GM19395 (cell line): ENCODE results near the gene CCDC34.
"Not testable (repeated sequence)": the region's sequence is repeated elsewhere in the genome, so short reads cannot be mapped to it uniquely, and the experiment has no call there.

ENCODE experiments used
- ATAC-seq: cut with Tn5 transposase; IDR thresholded peaks from one replicate; pipeline ENCODE4 v1.9.1; 2021; ENCODE audit warnings: mild to moderate bottlenecking, moderate library complexity; ENCODE audit not compliant: unreplicated experiment

Gene CCDC34

DNA sequence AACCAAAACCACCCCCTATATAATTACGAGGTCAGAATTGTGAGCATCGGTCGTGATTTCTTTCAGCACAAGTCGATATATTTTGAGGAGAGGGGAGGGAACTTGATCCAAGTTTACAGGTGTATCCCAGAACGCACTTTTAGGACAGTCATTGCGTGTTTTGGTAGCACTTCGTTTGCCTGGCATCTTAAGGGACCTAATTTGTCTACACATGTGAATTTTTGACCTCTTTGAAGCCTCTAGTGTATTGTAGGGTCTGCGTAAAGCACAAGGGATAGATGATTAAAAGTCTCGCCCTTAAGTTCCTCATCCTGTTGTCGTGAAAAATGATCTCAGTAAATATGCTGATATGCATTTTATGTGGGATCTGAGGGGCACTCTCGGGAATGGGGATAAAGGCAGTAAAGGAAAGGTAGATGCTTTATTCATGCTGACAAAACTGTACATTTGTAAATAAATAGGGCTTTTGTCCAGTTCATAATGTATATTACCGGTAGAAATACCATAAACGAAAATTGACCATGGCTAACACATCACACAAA is 632 bp upstream of the CCDC34 start:
- ATAC-seq: peak; percentile 5

DNA sequence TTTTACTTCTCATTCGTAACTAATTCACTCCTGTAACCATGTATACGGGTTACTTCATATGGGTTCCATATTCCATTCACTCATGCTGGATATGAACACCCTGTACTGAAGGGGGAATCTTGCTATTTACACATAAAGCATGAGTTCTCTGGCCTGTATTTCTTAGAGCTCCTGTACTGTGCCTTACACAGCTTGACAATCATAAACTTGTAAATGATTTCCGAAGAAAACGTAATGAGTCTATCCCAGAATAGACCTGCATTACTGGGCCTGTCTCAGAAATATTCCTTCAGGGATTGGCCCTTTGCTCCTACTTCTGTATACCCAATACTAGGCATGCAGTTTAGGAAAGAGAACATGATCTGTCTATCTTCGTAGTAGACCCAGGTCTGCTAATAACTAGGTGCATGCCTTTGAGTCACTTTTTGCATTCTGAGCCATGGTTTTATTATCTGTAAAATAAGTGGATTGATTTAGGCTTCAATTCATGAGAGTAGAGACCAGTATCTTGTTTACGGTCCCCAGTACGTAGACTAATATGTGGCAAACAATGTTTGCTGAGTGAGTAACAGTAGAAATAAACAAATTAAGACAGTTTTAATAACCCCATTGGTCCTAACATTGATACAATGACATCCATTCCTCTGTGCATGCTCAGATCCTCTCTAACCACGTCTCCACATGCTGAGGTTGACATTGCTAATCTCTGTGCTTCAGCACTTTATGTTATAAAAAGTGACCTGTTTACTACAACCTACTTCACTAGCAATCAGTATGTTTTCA is 1.2 kb downstream of the CCDC34 start:
- no peak for ATAC-seq

DNA sequence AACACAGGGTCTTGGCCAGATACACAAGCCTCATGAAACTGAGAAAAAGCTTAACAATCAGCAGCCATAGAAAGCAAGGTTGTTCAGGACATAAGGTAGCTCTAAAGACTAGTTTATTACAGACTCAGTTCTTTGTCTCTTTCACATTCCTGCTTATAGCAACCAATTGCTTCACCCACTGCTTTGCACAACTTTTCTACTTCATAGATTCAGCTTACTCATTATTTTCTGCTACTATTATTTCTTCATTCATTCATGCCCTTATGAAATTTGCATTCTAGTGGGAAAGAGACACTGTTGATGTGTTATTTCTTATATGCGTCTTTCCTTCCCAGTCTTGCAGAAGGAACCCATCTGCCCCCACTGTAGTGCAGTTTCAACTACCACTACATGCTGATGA is 4.7 kb downstream of the CCDC34 start:
- ATAC-seq: no peak

DNA sequence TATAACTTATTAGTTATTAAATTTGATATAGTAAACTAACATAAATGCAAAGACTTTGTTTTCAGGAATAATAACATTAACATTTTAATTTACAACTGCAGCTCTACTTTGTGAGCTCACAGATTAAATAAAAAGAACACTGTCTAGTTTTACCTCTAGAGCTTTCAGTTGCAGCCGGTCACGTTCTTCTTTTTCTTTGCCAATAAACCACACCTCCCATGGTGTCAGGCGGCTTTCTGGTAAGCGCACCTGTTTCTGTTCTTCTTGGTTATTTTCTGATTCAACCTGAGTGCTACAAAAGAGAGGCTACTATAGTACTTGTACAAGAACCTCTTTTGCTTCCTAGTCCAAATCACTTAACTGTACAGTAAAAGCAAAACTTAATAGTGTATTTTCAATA is 5.8 kb downstream of the CCDC34 start:
- no peak for ATAC-seq

DNA sequence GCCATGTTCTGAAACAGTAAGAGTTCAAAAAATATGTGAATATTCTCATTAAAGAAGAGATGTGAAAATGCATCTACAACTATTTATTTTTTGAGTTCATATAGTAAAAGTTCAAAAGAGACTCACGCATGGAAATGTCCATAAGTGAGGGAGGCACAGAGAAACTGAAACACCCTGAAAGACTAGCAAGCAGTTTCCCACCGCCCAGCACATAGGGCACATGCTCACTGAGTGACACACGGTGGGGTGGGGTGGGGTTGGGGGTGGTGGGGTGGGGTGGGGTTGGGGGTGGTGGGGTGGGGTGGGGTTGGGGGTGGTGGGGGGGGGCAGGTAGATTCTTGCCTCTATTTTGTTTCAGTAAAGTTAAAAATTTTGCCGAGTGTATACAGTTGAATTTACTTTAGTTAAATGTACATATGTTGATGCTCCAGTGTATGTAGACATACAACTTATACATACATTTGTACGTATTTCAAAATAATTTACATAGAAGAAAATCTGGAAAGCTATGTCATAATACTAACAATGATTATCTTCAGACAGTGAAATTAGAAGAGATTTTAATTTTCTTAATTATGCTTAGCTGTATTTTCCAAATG is 6.3 kb downstream of the CCDC34 start:
- no peak for ATAC-seq

DNA sequence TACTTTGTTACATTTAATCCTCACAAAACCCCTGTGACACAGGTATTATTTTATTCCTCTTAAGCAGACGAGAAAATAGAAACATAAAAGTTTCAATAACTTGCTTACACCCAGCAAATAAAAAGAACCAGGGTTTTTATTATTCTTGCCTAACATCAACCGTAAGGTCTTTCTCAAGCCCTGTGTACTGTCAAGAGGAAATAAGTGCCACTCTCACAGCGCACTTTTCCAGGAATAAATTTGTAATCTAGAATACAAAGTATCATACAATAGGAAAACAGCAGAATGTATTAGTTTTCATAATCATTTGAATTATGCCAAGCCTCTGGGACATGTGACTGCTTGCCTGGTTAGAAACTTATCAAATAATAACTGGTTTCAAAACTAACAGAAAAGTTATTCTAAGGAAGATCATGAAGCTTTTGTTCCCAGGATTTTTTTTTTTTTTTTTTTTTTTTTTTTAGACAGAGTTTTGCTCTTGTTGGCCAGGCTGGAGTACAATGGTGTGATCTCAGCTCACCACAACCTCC is 7.4 kb downstream of the CCDC34 start:
- no peak for ATAC-seq

DNA sequence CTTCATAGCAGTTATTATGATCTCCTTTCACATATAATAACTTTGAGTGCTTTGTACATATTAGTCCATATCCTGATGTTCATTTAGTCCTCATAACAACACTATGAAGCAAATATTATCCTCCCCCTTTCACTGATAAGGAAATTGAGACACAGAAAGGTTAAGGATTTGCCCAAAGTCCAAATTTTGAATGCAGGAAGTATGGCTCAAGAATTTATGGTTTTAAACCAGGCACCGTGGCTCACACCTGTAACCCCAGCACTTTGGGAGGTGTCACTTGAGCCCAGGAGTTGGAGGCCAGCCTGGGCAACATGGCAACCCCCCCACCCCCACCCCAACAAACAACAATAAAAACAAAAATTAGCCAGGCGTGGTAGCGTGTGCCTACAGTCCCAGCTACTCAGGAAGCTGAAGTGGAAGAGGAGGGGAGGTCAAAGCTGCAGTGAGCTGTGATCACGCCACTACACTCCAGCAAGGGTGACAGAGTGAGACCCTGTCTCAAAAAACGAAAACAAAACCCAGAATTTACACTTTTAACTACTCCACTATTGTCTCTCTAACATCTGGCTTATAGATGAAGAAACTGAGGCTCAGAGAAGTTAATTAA is 8.6 kb downstream of the CCDC34 start:
- no peak for ATAC-seq

DNA sequence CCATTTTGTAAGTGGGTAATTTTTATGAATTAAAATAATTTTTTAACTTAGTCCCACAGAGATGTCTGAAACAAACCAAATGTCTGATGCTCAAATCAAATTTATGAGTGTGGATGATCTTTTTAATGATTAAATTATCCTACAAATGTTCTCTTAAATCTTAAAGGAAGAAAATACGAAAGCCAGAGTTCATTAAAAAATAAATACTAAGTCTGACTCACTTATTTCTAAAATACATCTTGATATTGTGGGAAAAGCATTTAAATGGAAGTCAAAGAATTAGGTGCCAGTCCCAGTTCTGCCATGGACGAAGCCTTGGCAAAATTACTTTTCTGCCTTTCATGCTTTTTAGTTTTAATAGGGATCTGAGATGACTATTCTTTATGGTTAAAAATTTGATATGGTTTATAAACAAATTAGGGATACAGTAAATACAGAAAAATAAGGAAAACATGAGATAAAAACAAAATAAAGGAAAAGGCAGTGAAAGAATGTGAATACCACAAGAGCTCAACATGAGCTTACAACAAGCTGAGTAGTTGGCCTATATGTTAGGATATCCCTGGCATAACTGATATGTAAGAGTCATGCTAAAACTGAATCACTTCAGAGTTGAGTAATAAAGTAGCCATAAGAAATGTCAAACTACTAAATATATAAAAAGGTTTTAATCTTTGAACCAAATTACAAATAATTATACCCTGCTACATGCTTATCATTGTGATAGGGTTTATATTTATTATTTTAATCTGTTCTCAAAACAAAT is 9.2 kb downstream of the CCDC34 start:
- no peak for ATAC-seq

DNA sequence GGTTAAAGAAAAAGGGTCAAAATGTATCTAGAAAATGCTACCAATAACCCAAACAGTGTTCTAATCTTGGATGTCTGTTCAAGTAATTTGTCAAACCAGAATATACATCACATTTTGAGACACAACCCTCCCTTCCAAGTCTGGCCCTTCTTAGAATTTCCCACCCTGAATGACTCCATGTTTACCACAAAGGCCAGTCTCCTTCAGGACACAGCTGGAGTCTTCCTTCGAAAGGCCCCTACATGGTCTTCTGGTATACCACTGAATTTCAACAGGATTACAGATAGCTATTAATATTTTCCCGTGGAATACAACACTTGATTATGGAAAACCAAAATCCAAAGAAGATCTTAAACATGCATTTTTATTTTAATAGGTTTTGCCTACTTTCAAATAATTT is 10.2 kb downstream of the CCDC34 start:
- ATAC-seq: no peak

DNA sequence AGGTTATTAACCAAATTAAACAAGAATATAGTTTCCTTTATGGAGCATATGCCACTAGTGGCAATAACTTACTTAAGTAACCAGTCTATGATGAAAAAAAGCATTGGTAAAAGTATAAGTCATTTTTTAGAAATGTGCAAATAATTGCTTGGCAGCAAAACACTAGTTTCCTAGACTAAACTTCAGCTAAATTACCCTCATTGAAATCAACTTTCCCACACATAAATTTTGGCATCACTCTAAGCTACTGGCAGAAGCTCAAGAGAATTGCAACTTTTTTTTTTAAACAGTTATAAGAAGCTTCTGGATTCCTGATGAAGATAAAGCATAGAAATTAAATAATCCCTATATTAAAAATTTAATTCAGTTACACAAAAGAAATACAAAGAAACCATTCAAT is 12.5 kb downstream of the CCDC34 start:
- no peak for ATAC-seq

DNA sequence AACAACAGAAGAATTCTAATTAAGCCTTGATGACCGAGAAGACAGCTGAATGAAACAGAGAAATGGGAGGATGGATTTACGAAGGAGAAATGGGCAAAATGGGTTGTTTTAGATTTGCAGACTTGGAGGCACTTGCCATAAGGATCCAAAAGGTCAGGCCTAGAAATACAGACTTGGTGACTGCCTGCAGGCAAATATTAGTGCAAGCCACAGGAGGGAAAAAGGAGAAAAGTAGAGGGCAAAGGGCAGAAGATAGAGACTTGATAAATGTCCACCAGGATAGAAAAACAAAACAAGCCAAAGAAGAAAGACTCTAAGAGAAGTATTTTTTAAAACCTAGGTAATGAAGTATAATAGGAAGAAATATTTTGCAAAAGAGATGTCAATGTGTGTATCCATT is 13.1 kb downstream of the CCDC34 start:
- ATAC-seq: no peak

DNA sequence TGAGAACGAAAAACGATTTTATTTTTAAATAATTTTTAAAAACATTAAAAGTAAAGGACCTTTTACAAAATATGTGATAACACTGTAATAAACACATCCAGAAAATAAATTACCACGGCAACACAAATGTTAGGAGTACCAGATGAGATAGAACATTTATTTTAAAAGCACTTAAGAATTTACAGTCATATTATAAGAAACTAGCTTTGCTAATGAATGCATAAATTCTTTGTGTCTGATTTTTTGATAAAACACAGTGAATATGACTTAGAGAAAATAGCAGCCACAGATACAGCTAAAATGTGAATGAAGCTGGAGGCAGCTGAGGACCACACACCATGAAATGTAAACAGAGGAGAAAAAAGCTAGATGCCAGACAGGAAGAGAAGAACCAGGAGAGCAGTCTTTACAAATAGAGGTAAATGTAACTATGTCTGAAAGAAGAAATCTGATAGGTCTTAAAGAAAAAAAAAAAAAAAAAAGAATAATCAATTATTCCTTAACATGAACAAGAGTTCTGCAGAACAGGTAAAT is 14.6 kb downstream of the CCDC34 start:
- ATAC-seq: no peak

DNA sequence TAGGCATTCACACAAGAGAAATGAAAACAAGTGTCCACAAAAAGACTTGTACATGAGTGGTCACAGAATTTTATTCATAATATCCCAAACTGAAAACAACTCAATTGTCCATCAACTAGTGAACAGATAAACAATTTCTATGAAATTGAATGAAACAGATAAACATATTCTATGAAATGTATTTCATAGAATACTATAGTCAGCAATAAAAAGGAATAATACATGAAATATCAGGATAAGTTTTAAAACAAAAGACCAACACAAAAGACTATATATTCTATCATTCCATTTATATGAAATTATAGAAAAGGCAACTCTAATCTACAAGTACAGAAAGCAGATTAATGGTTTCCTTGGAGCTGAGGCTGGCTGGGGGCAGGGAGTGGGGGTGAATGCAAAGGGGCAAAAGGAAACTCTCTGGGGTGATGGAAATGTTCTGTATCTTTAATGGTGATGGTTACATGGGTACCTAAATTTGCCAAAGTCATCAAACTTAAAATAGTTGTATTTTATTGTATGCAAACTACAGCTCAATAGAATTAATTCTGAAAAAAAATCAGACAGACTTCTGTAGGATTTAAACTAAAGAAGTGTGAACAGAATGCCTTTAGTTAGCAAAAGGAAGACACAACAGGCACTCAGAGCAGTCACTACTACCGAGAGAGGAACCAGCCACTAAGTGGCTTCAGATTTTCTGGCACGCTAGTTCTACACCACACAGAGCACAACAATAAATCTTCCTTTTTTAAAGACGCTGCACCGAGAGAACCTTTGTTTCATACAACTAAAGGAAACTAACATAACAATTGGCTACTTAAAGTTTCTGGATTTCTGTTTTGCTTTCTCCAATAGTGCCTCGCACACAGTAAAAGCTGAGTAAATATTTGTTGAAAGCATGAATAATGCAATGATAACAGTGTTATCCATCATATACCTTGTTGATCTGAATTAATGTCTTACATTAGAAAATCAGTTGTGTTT is 15.4 kb downstream of the CCDC34 start:
- no peak for ATAC-seq

DNA sequence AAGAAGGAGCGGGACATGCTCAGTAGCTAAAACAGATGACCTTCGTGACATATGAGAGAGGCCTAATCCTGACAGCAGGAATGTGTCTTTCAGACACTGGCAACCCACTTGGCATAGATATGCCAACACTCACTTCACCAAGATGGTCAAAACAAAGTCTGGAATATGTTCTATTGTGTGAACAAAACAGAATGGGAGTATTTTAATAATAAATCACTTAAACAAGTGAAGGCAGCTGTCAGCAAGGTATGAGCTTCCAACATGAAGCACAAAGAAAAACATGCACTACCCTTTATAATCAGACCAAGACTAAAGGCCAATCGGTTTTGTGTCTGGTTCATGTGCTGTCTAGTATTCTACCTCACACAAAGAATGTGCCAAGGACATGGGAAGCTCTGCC is 23.1 kb downstream of the CCDC34 start:
- ATAC-seq: no peak

DNA sequence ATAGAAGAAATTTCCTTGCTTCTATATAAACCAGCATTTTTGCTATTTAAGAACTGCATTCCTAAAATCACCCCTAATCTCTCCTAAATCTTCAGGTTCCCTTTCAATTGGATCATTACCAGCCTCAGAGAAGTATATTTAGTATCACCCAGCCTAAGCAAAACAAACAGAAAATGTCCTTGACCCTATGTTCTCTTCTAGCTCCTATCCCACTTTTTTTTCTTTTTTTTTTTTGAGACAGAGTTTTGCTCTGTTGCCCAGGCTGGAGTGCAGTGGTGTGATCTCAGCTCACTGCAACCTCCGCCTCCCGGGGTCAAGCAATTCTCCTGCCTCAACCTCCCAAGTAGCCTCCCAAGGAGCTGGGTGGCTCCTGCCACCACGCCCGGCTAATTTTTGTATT is 28.3 kb downstream of the CCDC34 start:
- not testable (repeated sequence) for ATAC-seq

DNA sequence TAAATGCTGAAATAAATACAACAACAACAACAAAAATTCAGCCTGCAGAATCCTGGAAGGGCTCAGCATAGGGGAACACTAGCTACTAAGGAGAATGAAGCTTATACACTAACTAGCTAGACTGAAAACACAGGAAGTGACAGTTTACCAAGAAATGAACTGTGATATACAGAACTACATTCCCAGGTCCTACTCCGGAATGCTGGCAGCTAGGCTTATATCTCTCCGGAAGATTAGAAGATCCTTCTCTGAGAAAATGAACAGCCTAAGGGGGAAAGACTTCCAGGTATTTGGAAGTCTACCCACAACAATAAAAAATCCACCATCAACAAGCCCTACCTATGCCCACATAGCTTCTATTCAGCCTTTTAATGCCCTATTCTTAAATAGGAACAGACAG is 31.0 kb downstream of the CCDC34 start:
- no peak for ATAC-seq

DNA sequence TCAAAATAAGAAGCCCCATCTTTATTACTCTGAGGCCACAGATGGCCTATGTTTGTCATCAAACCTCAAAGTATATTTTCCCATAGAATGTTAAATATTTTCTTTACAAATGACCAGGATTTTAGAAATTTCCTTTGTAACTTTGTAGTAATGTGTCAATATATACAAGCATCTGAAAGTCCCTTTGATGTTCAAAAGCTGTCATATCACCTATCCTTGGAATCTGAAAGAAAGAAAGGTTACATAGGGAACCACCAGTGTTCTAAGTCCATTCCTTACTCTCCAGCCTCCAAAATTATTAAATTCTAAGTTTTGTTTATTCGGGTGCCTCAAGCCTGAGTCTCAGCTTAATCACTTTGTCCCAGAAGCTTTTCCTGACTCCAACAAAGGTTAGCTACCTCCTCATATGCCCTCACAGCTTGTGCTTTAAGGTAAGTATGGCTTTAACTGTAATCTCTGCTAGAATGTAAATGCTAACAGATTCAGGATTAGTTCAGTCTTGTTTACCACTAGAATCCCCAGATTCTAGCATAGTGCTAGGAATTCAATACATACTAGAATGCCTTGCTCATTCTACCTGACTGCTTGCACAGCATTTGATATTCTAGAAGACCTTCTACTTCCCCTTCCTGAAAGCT is 32.3 kb downstream of the CCDC34 start:
- ATAC-seq: no peak

DNA sequence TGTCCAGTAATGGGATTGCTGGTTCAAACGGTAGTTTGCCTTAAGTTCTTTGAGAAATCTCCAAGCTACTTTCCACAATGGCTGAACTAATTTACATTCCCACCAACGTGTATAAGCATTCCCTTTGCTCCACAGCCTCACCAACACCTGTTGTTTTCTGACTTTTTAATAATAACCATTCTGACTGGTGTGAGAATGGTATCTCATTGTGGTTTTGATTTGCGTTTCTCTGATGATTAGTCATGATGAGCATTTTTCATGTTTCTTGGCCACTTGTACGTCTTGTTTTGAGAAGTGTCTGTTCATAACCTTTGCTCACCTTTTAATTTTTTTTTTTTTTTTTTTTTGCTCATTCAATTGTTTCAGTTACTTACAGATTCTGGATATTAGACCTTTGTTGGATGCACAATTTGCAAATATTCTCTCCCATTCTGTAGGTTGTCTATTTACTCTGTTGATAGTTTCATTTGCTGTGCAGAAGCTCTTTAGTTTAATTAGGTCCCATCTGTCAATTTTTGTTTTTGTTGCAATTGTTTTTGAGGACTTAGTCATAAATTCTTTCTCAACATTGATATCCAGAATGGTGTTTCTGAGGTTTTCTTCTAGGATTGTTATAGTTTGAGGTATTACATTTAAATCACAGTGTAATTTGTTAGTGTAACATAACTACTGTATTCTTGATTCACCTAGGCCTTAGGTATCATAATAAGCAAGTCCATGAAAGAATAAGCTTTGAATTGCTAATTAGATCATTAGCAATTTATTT is 33.0 kb downstream of the CCDC34 start:
- no peak for ATAC-seq
